ENCODE results near the gene NPTXR.

- TF ChIP-seq JUND (IDR thresholded peaks at IDR 0.05), result no peak
- TF ChIP-seq NRF1 (IDR thresholded peaks at IDR 0.05; ENCODE audit: low read depth, low read length), result no peak
- TF ChIP-seq ZBTB33 (IDR thresholded peaks at IDR 0.05; ENCODE audit: borderline replicate concordance, low read depth), result no peak
- TF ChIP-seq CHD2 (IDR thresholded peaks at IDR 0.05; ENCODE audit: low read length, partially characterized antibody), result no peak
- TF ChIP-seq YY1 (IDR thresholded peaks at IDR 0.05; ENCODE audit: low read depth), result no peak
- no peak for TF ChIP-seq CTCF (IDR thresholded peaks at IDR 0.05)
- TF ChIP-seq POLR2AphosphoS5 (IDR thresholded peaks at IDR 0.05; ENCODE audit: low read depth, low read length), result no peak
- TF ChIP-seq TCF12 (IDR thresholded peaks at IDR 0.05), result no peak
- TF ChIP-seq GABPA (IDR thresholded peaks at IDR 0.05; ENCODE audit: low read depth), result no peak
- no peak for TF ChIP-seq FOSL2 (IDR thresholded peaks at IDR 0.05; ENCODE audit: borderline replicate concordance, low read depth)
- TF ChIP-seq EP300 (IDR thresholded peaks at IDR 0.05; ENCODE audit: borderline replicate concordance in 1 of 2, low read depth in 1 of 2, low read length in 1 of 2), result no peak
- TF ChIP-seq EZH2phosphoT487 (IDR thresholded peaks at IDR 0.05; ENCODE audit: borderline replicate concordance, low read depth), result no peak
- no peak for TF ChIP-seq USF2 (IDR thresholded peaks at IDR 0.05; ENCODE audit: borderline replicate concordance, low read depth, low read length)
These were observed 32.6 kb downstream of the NPTXR start for GRCh38 chr22:38811241-38811640.

All from SK-N-SH (cell line).